OCI-LY7 (cell line): ENCODE results near the gene STPG1.

ENCODE experiments used
- CTCF ChIP-seq: fragments of 200-600 bp; sonication (generic); conservative IDR thresholded peaks from 2 replicates; pipeline ENCODE4 v1.5.1; 2014; ENCODE audit warnings: mild to moderate bottlenecking, antibody characterized with exemption, low read length, moderate library complexity, mixed read lengths
- EZH2phosphoT487 ChIP-seq: fragments of 200-600 bp; sonication (generic); IDR thresholded peaks from 2 replicates; pipeline ENCODE4 v1.6.1; 2018; ENCODE audit warnings: low read depth, borderline replicate concordance, mild to moderate bottlenecking, mixed run types, antibody characterized with exemption, low read length, moderate library complexity, mixed read lengths

DNA sequence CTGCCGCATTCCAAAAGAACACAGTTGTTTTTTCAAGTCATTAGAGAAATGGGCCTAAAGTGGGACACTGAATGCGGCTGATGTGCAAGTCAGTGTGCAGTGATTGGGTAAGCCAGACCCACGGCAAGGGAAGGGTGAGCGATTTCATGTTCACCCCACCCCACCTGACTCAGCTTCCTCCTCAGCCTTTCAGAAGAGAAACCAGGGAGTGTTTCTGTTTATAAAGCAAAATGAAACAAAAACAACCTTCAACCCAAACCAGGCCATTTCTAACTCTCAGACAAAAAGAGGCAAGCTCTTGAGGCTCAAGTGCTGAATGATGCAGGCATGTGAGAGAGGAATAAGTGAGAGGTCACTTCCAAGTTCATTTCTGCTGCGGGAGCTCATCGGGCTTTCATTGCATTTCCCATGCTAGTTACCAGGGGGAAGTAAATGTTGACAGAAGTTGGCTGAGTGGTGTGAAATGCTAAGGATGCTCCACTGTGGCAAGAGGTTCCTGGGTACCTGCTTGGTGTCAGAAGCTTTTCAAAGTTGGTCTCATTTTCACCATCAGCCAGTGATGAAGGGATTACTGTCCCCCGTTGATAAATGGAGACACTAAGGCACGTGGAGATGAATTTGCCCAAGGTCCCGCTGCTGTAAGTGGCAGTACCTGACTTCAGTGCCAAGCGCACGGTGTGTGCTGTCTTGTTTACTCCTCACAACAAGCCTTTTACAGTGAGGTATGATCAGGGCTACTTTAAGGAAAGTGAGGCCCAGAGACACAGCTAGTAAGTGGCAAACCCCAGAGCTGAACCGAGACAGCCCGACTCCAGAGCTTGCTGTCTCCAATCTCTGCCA lies 29.1 kb downstream of the STPG1 start:
- TF ChIP-seq EZH2phosphoT487 (no peak), CTCF (no peak)
